ENCODE results near the gene MCTP1. TPM values are rescaled to one million over a fixed set of nuclear protein-coding genes. Genes with fewer than 3 reads are reported as not detected.
A peak's percentile ranks its signal among the peaks of the same experiment; 100 is the strongest.

MCTP1 gene
- total RNA-seq, 1 experiment from 2014 or later: 25.8 TPM

DNA sequence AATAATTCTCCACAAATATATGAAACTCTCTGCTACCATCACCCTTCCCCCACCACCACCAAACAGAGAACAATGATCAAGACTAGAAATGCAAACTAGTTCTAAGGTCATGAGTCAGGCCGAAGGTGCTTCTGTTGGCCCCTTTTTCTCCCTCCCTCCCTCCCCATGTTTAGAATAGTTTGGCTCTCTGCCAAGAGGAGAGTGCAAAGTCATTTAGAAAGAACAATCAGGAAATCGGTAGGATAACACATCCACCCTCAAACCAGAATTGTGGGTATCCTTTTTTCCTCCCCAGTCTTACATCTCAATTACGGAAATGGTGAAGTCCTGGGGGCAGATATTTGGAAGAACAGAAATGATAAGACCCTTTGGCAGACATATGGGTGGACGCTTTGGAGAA lies 496.4 kb downstream of the MCTP1 start:
- TF ChIP-seq, protein P1, sequence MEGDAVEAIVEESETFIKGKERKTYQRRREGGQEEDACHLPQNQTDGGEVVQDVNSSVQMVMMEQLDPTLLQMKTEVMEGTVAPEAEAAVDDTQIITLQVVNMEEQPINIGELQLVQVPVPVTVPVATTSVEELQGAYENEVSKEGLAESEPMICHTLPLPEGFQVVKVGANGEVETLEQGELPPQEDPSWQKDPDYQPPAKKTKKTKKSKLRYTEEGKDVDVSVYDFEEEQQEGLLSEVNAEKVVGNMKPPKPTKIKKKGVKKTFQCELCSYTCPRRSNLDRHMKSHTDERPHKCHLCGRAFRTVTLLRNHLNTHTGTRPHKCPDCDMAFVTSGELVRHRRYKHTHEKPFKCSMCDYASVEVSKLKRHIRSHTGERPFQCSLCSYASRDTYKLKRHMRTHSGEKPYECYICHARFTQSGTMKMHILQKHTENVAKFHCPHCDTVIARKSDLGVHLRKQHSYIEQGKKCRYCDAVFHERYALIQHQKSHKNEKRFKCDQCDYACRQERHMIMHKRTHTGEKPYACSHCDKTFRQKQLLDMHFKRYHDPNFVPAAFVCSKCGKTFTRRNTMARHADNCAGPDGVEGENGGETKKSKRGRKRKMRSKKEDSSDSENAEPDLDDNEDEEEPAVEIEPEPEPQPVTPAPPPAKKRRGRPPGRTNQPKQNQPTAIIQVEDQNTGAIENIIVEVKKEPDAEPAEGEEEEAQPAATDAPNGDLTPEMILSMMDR (conservative IDR thresholded peaks at IDR 0.05; ENCODE audit: low read depth, low read length): no peak
- no peak for TF ChIP-seq EZH2 (IDR thresholded peaks at IDR 0.05; ENCODE audit: borderline replicate concordance, low read depth, low read length, poor library complexity, severe bottlenecking)
- DNase-seq (ENCODE audit: low spot score): no peak
- POLR2A ChIA-PET (ENCODE audit: low non-redundant PET): no interaction called here
- Histone ChIP-seq H3K27ac (ENCODE audit: low read depth, low read length, poor library complexity, severe bottlenecking) (no peak overlapping the region), H3K36me3 (ENCODE audit: insufficient read depth, low read length, poor library complexity, severe bottlenecking) (no peaks in the 10 kb centered on the region), H3K4me1 (ENCODE audit: insufficient read depth, low read length, poor library complexity, severe bottlenecking) (peaks cover 5% of the 10 kb centered on the region), H3K27me3 (replicated peaks; ENCODE audit: insufficient read depth, low read depth, low read length, poor library complexity) (no peaks in the 10 kb centered on the region), H3K4me3 (ENCODE audit: low read depth, low read length, poor library complexity, severe bottlenecking) (no peak overlapping the region), H3K9me3 (ENCODE audit: low read depth, low read length, poor library complexity, severe bottlenecking) (no peaks in the 10 kb centered on the region)
- intact Hi-C loops (cut with micrococcal nuclease; ENCODE audit: unreplicated experiment): no loop called here
- CTCF ChIA-PET: no interaction called here
- no TSS peak for BruUV-seq (replicated peaks)

DNA sequence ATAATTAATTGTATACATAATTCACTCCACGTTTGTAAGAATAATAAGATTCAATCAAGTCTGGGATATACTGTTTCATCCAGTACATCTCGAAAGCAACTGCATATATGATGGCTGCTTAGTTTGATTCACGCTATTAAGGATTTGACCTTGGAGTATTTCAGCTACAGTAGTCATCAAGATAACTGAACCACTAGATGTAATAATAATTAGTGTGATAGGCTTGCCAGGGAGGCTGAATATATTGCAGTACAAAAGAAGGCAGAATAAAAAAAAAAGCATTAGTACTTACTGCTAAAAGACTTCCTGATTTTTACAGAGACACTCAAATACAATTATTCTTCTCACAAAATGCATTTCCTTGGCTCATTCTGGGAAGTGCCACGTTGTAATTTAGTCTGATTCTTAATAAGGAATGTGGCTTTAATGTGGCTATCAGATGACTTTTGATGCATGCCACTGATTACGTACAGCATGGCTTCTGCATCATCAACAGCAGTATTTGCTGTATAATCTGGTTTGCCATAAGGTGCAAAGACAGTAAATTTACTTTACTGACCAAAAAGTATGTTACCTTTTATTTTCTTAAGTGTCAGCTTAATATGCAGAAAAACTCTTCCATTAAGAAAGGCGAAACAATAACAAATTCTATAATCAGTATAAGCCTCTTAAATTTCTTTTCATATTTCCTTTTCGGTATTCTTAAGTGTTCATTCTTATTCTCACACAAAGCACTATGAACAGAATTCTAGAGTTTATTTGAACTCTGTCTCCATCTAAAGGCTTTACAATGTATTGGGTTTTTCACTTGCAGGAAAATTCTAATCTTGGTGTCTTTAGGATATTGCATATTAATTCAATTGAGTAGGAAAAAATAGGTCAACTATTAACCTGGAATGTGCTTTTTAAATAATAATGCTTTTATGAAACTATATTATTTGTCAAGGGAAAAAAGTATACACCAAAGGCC lies 500.1 kb downstream of the MCTP1 start:
- peak; percentile 39 for DNase-seq (ENCODE audit: low spot score)
- H3K4me3 ChIP-seq (ENCODE audit: low read depth, low read length, poor library complexity, severe bottlenecking): no peak overlapping the region
- no peaks in the 10 kb centered on the region for H3K9me3 ChIP-seq (ENCODE audit: low read depth, low read length, poor library complexity, severe bottlenecking)
- TF ChIP-seq, protein P1 (conservative IDR thresholded peaks at IDR 0.05; ENCODE audit: low read depth, low read length): peak; percentile 55; the same call in 1 of the 2 replicates
- no peak for TF ChIP-seq EZH2 (IDR thresholded peaks at IDR 0.05; ENCODE audit: borderline replicate concordance, low read depth, low read length, poor library complexity, severe bottlenecking)
- no peaks in the 10 kb centered on the region for H3K36me3 ChIP-seq (ENCODE audit: insufficient read depth, low read length, poor library complexity, severe bottlenecking)
- intact Hi-C loops (cut with micrococcal nuclease; ENCODE audit: unreplicated experiment): no loop called here
- H3K27me3 ChIP-seq (replicated peaks; ENCODE audit: insufficient read depth, low read depth, low read length, poor library complexity): no peaks in the 10 kb centered on the region
- H3K27ac ChIP-seq (ENCODE audit: low read depth, low read length, poor library complexity, severe bottlenecking): no peak overlapping the region
- no TSS peak for BruUV-seq (replicated peaks)
- ChIA-PET POLR2A (ENCODE audit: low non-redundant PET) (no interaction called here), CTCF (no interaction called here)
- H3K4me1 ChIP-seq (ENCODE audit: insufficient read depth, low read length, poor library complexity, severe bottlenecking): peaks cover 5% of the 10 kb centered on the region

DNA sequence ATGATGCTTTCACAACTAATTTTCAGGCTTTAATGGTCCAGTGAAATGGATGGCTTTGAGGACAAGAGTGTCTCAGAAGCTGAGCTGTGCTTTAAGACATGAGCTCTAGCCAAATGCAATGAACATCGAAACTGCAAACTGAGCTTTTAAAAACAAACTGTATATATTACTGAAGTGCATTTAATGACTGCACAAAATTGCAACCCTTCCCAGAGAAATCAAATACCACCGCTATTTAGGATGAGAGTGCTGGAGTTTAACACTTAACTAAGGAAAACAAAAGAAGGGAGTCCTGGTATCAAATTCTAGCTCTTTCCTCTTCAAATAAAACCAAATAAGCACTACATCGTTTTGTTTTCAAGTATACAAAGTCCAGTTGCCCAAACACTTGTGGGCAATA lies 502.5 kb downstream of the MCTP1 start:
- intact Hi-C loops (cut with micrococcal nuclease; ENCODE audit: unreplicated experiment): no loop called here
- no peak overlapping the region for H3K27ac ChIP-seq (ENCODE audit: low read depth, low read length, poor library complexity, severe bottlenecking)
- H3K36me3 ChIP-seq (ENCODE audit: insufficient read depth, low read length, poor library complexity, severe bottlenecking): no peaks in the 10 kb centered on the region
- no peaks in the 10 kb centered on the region for H3K9me3 ChIP-seq (ENCODE audit: low read depth, low read length, poor library complexity, severe bottlenecking)
- TF ChIP-seq, protein P1 (conservative IDR thresholded peaks at IDR 0.05; ENCODE audit: low read depth, low read length): no peak
- no peak for TF ChIP-seq EZH2 (IDR thresholded peaks at IDR 0.05; ENCODE audit: borderline replicate concordance, low read depth, low read length, poor library complexity, severe bottlenecking)
- H3K4me1 ChIP-seq (ENCODE audit: insufficient read depth, low read length, poor library complexity, severe bottlenecking): peaks cover 5% of the 10 kb centered on the region
- no peak for DNase-seq (ENCODE audit: low spot score)
- ChIA-PET POLR2A (ENCODE audit: low non-redundant PET) (no interaction called here), CTCF (no interaction called here)
- H3K4me3 ChIP-seq (ENCODE audit: low read depth, low read length, poor library complexity, severe bottlenecking): no peak overlapping the region
- BruUV-seq (replicated peaks): no TSS peak
- no peaks in the 10 kb centered on the region for H3K27me3 ChIP-seq (replicated peaks; ENCODE audit: insufficient read depth, low read depth, low read length, poor library complexity)
